Measurements from ENCODE around the gene ERN1.

DNA sequence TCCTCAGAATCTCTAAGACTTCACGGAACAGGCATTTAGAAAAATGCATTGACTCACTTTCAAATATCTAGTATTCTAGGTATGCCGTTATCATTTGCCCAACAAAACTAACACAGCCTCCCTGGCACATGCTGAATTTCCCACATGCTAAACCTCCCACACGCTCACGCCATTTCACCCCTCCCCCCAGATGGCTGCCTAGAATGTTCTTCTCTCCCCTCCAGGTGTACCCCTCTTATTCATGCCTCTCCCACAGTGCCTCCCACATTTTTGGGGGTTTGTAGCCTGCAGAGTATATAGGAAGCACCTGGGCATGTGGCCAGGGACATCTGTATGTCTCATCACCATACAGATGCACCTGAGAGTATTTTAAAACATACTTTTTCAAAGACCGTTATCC, 71.3 kb downstream of the ERN1 start:
- TF ChIP-seq CTCF (IDR thresholded peaks at IDR 0.05) (no peak), POLR2A (IDR thresholded peaks at IDR 0.05) (no peak)
